Measurements from ENCODE around the gene KLHDC4. TPM values are rescaled to one million over a fixed set of nuclear protein-coding genes. Genes with fewer than 3 reads are reported as not detected.

KLHDC4 gene
- total RNA-seq, 2 experiments from 2014 or later: 147 to 233 TPM

GRCh38 chr16:87671715-87672270 is 94.0 kb downstream of the KLHDC4 start:
- ChIA-PET POLR2A (no interaction called here), CTCF (ENCODE audit: unreplicated experiment) (no interaction called here)

GRCh38 chr16:87671221-87671620 is 94.6 kb downstream of the KLHDC4 start:
- H3K9me2 ChIP-seq (ENCODE audit: insufficient read depth, low read length): no peaks in the 10 kb centered on the region
- no peak for DNase-seq (ENCODE audit: low spot score)
- intact Hi-C loops (cut with micrococcal nuclease; ENCODE audit: unreplicated experiment): no loop called here
- H3K4me1 ChIP-seq (ENCODE audit: insufficient read depth, low read length, poor library complexity, severe bottlenecking): no peaks in the 10 kb centered on the region
- no peak overlapping the region for H3K27ac ChIP-seq (ENCODE audit: low read depth, low read length, poor library complexity, severe bottlenecking)
- H3K4me2 ChIP-seq (ENCODE audit: low read length): no peak overlapping the region
- H3K79me2 ChIP-seq (ENCODE audit: insufficient read depth, low read depth, low read length): no peaks in the 10 kb centered on the region
- BruUV-seq (replicated peaks): no TSS peak
- no peak overlapping the region for H3K4me3 ChIP-seq (ENCODE audit: low read depth, low read length, poor library complexity, severe bottlenecking)
- POLR2A ChIA-PET: no interaction called here
- H4K20me1 ChIP-seq (ENCODE audit: insufficient read depth, low read length): no peaks in the 10 kb centered on the region
- no peaks in the 10 kb centered on the region for H3K36me3 ChIP-seq (ENCODE audit: insufficient read depth, low read length)
- TF ChIP-seq CTCF (conservative IDR thresholded peaks at IDR 0.05; ENCODE audit: low read length): no peak
- no peak for TF ChIP-seq EZH2phosphoT487 (IDR thresholded peaks at IDR 0.05; ENCODE audit: borderline replicate concordance, low read depth, low read length)
- H2AFZ ChIP-seq (ENCODE audit: low read length): no peak overlapping the region
- CTCF ChIA-PET (ENCODE audit: unreplicated experiment): no interaction called here
- H3K9me3 ChIP-seq (ENCODE audit: low read length): no peaks in the 10 kb centered on the region

More at GRCh38 chr16:87671715-87672270, 94.0 kb downstream of the KLHDC4 start:
- H3K36me3 ChIP-seq (ENCODE audit: insufficient read depth, low read length): no peaks in the 10 kb centered on the region
- H4K20me1 ChIP-seq (ENCODE audit: insufficient read depth, low read length): no peaks in the 10 kb centered on the region
- DNase-seq (ENCODE audit: low spot score): no peak
- no TSS peak for BruUV-seq (replicated peaks)
- no peaks in the 10 kb centered on the region for H3K9me2 ChIP-seq (ENCODE audit: insufficient read depth, low read length)
- no peak overlapping the region for H3K4me3 ChIP-seq (ENCODE audit: low read depth, low read length, poor library complexity, severe bottlenecking)
- H3K9me3 ChIP-seq (ENCODE audit: low read length): no peaks in the 10 kb centered on the region
- no peaks in the 10 kb centered on the region for H3K4me1 ChIP-seq (ENCODE audit: insufficient read depth, low read length, poor library complexity, severe bottlenecking)
- intact Hi-C loops (cut with micrococcal nuclease; ENCODE audit: unreplicated experiment): no loop called here
- H2AFZ ChIP-seq (ENCODE audit: low read length): no peak overlapping the region
- H3K79me2 ChIP-seq (ENCODE audit: insufficient read depth, low read depth, low read length): no peaks in the 10 kb centered on the region
- TF ChIP-seq EZH2phosphoT487 (IDR thresholded peaks at IDR 0.05; ENCODE audit: borderline replicate concordance, low read depth, low read length) (no peak), CTCF (conservative IDR thresholded peaks at IDR 0.05; ENCODE audit: low read length) (no peak)
- no peak overlapping the region for H3K27ac ChIP-seq (ENCODE audit: low read depth, low read length, poor library complexity, severe bottlenecking)
- no peak overlapping the region for H3K4me2 ChIP-seq (ENCODE audit: low read length)

- no TSS peak for BruUV-seq (replicated peaks)
- POLR2A ChIA-PET: no interaction called here
- Histone ChIP-seq H3K27ac (ENCODE audit: low read depth, low read length, poor library complexity, severe bottlenecking) (no peak overlapping the region), H3K79me2 (ENCODE audit: insufficient read depth, low read depth, low read length) (no peaks in the 10 kb centered on the region), H3K4me3 (ENCODE audit: low read depth, low read length, poor library complexity, severe bottlenecking) (no peak overlapping the region), H3K4me1 (ENCODE audit: insufficient read depth, low read length, poor library complexity, severe bottlenecking) (no peaks in the 10 kb centered on the region), H3K36me3 (ENCODE audit: insufficient read depth, low read length) (no peaks in the 10 kb centered on the region), H2AFZ (ENCODE audit: low read length) (no peak overlapping the region), H4K20me1 (ENCODE audit: insufficient read depth, low read length) (no peaks in the 10 kb centered on the region), H3K9me2 (ENCODE audit: insufficient read depth, low read length) (no peaks in the 10 kb centered on the region), H3K4me2 (ENCODE audit: low read length) (no peak overlapping the region), H3K9me3 (ENCODE audit: low read length) (no peaks in the 10 kb centered on the region)
- CTCF ChIA-PET (ENCODE audit: unreplicated experiment): no interaction called here
- TF ChIP-seq CTCF (conservative IDR thresholded peaks at IDR 0.05; ENCODE audit: low read length) (no peak), EZH2phosphoT487 (IDR thresholded peaks at IDR 0.05; ENCODE audit: borderline replicate concordance, low read depth, low read length) (no peak)
- intact Hi-C loops (cut with micrococcal nuclease; ENCODE audit: unreplicated experiment): no loop called here
- no peak for DNase-seq (ENCODE audit: low spot score)
Observed at GRCh38 chr16:87669672-87670071, 96.1 kb downstream of the KLHDC4 start.

Data from OCI-LY7 (cell line).